ENCODE data around the gene GPR75.
A peak's percentile ranks its signal among the peaks of the same experiment; 100 is the strongest.

Gene GPR75

DNA sequence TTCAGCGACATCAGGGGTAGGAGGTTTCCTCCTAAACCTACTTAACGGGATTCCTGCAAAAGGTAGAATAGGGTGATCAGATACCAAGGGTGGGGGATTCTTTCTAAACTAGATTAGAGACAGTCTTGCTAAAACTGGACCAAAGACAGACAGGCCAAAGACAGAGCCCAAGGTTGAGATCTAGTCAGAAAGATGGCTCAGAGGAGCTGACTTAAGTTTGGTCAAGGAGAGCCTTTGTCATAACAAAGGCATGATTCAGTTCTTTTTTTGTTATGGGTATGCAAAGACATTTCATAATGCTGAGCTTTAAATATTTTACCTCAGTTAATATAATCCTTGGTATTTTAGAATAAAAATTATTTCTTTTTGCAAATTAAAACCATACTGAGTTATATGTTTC is 17.8 kb upstream of the GPR75 start:
- Histone ChIP-seq H3K9me3 (ENCODE audit: control insufficient read depth, low read length) (no peaks in the 10 kb centered on the region), H3K4me1 (ENCODE audit: control insufficient read depth, insufficient read depth, low read length) (peaks cover 17% of the 10 kb centered on the region), H3K27me3 (replicated peaks; ENCODE audit: control insufficient read depth, insufficient read depth, low read length) (no peaks in the 10 kb centered on the region), H3K9ac (ENCODE audit: low read length) (no peak overlapping the region), H3K36me3 (ENCODE audit: control insufficient read depth, insufficient read depth, low read length, severe bottlenecking) (peaks cover 49% of the 10 kb centered on the region), H3K4me3 (ENCODE audit: low read length) (no peak overlapping the region)
- DNase-seq (ENCODE audit: low read depth), result peak; percentile 52

DNA sequence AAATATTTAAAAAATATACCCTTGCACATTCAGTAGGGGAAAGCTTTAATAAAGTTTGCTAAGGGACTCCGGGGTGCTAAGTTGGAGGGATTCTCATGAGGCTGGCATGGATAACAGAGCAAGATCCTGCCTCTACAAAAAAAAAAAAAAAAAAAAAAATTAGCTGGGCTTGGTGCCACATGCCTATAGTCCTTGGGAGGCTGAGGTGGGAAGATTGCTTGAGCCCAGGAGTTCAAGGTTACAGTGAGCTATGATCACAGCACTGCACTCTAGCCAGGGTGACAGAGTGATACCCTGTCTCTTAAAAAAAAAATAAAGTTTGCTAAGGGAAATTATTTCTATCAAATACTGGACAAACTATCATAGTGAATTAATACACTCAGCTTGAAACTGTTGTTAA is 17.3 kb upstream of the GPR75 start:
- Histone ChIP-seq H3K27me3 (replicated peaks; ENCODE audit: control insufficient read depth, insufficient read depth, low read length) (no peaks in the 10 kb centered on the region), H3K4me3 (ENCODE audit: low read length) (no peak overlapping the region)
- DNase-seq (ENCODE audit: low read depth), result no peak

DNA sequence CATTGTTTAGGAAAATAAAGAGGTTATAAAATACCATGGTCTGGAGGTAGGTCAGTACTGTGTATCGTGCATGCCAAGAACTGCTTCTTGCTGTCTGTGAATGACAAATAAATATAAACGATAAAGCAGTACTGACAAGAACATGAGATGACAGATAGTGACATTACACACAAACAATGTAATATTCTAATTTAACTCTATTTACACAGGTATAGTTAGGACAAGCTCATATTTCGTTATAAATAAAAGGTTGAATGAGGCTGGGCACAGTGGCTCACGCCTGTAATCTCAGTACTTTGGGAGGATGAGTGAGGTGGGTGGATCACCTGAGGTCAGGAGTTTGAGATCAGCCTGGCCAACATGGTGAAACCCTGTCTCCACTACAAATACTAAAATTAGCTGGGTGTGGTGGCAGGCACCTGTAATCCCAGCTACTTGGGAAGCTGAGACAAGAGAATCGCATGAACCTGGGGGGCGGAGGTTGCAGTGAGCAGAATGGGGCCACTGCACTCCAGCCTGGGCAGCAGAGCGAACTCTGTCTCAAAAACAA is 14.7 kb upstream of the GPR75 start:
- H3K36me3 ChIP-seq (ENCODE audit: control insufficient read depth, insufficient read depth, low read length, severe bottlenecking), result peaks cover 54% of the 10 kb centered on the region
- no peak for DNase-seq (ENCODE audit: low read depth)
- no peak overlapping the region for H3K9ac ChIP-seq (ENCODE audit: low read length)
- no peaks in the 10 kb centered on the region for H3K9me3 ChIP-seq (ENCODE audit: control insufficient read depth, low read length)
- H3K27me3 ChIP-seq (replicated peaks; ENCODE audit: control insufficient read depth, insufficient read depth, low read length), result no peaks in the 10 kb centered on the region
- H3K4me1 ChIP-seq (ENCODE audit: control insufficient read depth, insufficient read depth, low read length), result peaks cover 4% of the 10 kb centered on the region
- no peak overlapping the region for H3K4me3 ChIP-seq (ENCODE audit: low read length)

More for the DNA sequence above, 17.3 kb upstream of the GPR75 start:
- peaks cover 45% of the 10 kb centered on the region for H3K36me3 ChIP-seq (ENCODE audit: control insufficient read depth, insufficient read depth, low read length, severe bottlenecking)
- no peaks in the 10 kb centered on the region for H3K9me3 ChIP-seq (ENCODE audit: control insufficient read depth, low read length)
- H3K9ac ChIP-seq (ENCODE audit: low read length), result no peak overlapping the region
- H3K4me1 ChIP-seq (ENCODE audit: control insufficient read depth, insufficient read depth, low read length), result peaks cover 17% of the 10 kb centered on the region

DNA sequence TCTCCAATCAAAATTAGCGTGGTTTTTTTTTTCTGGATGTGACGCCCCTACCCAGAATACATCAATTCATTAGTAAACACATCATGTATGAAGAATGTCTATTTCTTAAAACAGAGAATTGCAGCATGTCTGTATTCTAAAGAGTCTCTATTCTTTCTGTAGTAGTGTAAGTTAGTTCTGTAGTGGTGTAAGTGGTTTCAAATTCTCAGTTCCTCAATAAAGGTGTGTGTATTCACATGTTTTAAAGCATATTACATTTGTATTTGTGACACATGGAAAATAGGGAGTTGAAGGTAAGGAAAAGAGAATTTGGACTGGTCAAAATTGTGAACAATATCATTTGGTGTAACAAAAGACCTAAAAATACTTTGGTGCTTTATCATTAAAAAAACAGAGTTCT is 8.0 kb upstream of the GPR75 start:
- Histone ChIP-seq H3K9ac (ENCODE audit: low read length) (no peak overlapping the region), H3K4me3 (ENCODE audit: low read length) (no peak overlapping the region), H3K9me3 (ENCODE audit: control insufficient read depth, low read length) (no peaks in the 10 kb centered on the region), H3K36me3 (ENCODE audit: control insufficient read depth, insufficient read depth, low read length, severe bottlenecking) (peaks cover 64% of the 10 kb centered on the region), H3K27me3 (replicated peaks; ENCODE audit: control insufficient read depth, insufficient read depth, low read length) (no peaks in the 10 kb centered on the region), H3K4me1 (ENCODE audit: control insufficient read depth, insufficient read depth, low read length) (peaks cover 3% of the 10 kb centered on the region)
- DNase-seq (ENCODE audit: low read depth), result no peak

DNA sequence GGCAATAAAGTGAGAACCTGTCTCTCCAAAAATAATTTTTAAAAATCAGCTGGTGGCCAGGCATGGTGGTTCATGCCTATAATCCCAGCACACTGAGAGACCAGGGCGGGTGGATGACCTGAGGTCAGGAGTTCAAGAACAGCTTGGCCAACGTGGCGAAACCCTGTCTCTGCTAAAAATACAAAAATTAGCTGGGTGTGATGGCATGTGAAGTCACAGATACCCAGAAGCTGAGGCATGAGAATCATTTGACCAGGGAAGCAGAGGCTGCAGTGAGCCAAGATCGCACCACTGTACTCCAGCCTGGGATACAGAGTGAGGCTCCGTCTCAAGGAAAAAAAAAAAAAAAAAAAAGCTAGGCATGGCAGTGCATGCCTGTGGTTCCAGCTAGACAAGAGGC is 7.4 kb upstream of the GPR75 start:
- no peak overlapping the region for H3K4me3 ChIP-seq (ENCODE audit: low read length)
- peaks cover 3% of the 10 kb centered on the region for H3K4me1 ChIP-seq (ENCODE audit: control insufficient read depth, insufficient read depth, low read length)
- H3K9me3 ChIP-seq (ENCODE audit: control insufficient read depth, low read length), result no peaks in the 10 kb centered on the region
- no peak overlapping the region for H3K9ac ChIP-seq (ENCODE audit: low read length)
- DNase-seq (ENCODE audit: low read depth), result no peak
- H3K27me3 ChIP-seq (replicated peaks; ENCODE audit: control insufficient read depth, insufficient read depth, low read length), result no peaks in the 10 kb centered on the region
- peaks cover 64% of the 10 kb centered on the region for H3K36me3 ChIP-seq (ENCODE audit: control insufficient read depth, insufficient read depth, low read length, severe bottlenecking)

DNA sequence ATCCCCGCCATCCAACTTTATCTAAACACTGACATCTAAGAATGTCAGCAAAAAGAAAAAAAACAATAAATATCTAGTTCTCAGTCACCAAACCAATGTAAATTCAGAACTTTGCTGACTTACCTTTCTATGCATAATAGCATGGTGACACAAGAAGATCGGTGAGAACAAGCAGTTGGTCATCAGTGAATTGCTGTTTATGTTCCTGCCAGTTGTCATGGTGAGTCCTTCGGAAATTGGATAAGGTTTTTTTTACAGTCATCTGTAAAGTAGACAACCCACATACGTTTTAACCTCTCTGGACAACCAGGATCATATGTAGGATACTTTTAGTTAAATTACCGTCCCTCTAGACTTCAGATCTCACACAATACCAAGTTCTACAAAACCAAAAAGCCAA is 6.2 kb upstream of the GPR75 start:
- no peaks in the 10 kb centered on the region for H3K9me3 ChIP-seq (ENCODE audit: control insufficient read depth, low read length)
- DNase-seq (ENCODE audit: low read depth), result no peak
- peaks cover 3% of the 10 kb centered on the region for H3K4me1 ChIP-seq (ENCODE audit: control insufficient read depth, insufficient read depth, low read length)

DNA sequence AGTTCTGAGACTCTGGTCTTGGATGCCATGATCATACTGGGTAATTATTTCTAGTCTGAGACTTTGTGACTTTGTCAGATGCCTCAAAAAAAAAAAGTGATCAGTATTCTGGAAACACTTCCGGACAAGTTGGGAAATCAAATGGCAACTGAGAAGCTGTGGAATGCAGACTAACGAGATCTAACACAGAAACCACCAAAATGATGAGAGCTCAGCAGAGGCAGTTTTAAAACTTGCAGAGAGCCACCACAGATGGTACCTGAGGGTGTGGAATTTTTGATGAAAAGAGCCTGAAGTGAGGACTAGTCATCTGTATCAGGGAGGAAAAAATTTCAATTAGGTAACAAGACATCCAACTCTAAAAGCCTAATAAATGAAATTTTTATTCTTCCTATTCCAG is 5.5 kb upstream of the GPR75 start:
- Histone ChIP-seq H3K9ac (ENCODE audit: low read length) (no peak overlapping the region), H3K36me3 (ENCODE audit: control insufficient read depth, insufficient read depth, low read length, severe bottlenecking) (peaks cover 59% of the 10 kb centered on the region), H3K27me3 (replicated peaks; ENCODE audit: control insufficient read depth, insufficient read depth, low read length) (no peaks in the 10 kb centered on the region), H3K9me3 (ENCODE audit: control insufficient read depth, low read length) (no peaks in the 10 kb centered on the region), H3K4me3 (ENCODE audit: low read length) (no peak overlapping the region), H3K4me1 (ENCODE audit: control insufficient read depth, insufficient read depth, low read length) (peaks cover 4% of the 10 kb centered on the region)
- no peak for DNase-seq (ENCODE audit: low read depth)

More for the DNA sequence above, 6.2 kb upstream of the GPR75 start:
- no peaks in the 10 kb centered on the region for H3K27me3 ChIP-seq (replicated peaks; ENCODE audit: control insufficient read depth, insufficient read depth, low read length)
- H3K36me3 ChIP-seq (ENCODE audit: control insufficient read depth, insufficient read depth, low read length, severe bottlenecking), result peaks cover 63% of the 10 kb centered on the region
- no peak overlapping the region for H3K4me3 ChIP-seq (ENCODE audit: low read length)
- H3K9ac ChIP-seq (ENCODE audit: low read length), result no peak overlapping the region

DNA sequence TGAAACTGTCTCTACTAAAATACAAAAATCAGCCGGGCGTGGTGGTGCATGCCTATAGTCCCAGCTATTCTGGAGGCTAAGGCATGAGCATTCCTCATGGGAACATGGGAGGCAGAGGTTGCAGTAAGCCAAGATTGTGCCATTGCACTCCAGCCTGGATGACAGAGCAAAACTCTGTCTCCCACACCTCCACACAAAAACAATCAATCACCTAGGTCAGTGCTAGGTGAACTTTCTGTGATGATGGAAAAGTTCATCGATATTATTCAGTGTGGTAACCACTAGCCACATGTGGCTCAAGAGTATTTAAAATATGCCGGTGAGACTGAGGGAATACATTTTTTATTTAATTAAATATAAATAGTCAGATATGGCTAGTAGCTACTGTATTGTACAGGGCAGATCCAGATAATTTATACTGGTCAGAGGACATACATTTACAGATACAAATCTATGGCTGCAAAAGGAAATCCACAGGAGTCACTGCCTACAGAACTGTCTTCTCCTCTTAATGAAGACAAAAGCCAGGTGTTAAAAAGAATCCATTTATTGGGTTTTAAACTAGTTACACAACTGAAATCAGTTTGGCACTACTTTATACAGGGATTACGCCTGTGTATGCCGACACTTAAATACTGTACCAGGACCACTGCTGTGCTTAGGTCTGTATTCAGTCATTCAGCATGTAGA is 3.9 kb upstream of the GPR75 start:
- Histone ChIP-seq H3K9me3 (ENCODE audit: control insufficient read depth, low read length) (no peaks in the 10 kb centered on the region), H3K36me3 (ENCODE audit: control insufficient read depth, insufficient read depth, low read length, severe bottlenecking) (peaks cover 45% of the 10 kb centered on the region), H3K4me1 (ENCODE audit: control insufficient read depth, insufficient read depth, low read length) (peaks cover 7% of the 10 kb centered on the region), H3K9ac (ENCODE audit: low read length) (no peak overlapping the region), H3K4me3 (ENCODE audit: low read length) (no peak overlapping the region), H3K27me3 (replicated peaks; ENCODE audit: control insufficient read depth, insufficient read depth, low read length) (no peaks in the 10 kb centered on the region)
- no peak for DNase-seq (ENCODE audit: low read depth)

DNA sequence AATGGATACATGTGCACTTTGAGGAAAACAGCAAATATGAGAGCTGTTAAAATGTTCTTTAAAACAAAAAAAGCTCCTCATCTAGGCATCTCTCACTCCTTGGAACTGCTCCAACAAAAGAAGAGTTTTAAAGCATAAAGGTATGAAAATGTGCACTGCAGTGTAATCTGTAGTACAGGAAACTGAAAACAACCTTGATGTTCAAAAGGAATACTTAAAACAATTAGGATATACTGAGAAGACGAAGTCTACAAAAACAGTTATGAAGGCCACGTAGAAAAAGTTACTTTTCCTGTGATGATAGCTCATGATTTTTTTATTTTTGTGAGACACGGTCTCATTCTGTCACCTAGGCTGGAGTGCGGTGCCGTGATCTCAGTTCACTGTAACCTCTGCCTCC is 2.1 kb upstream of the GPR75 start:
- H3K4me1 ChIP-seq (ENCODE audit: control insufficient read depth, insufficient read depth, low read length), result peaks cover 7% of the 10 kb centered on the region
- H3K36me3 ChIP-seq (ENCODE audit: control insufficient read depth, insufficient read depth, low read length, severe bottlenecking), result peaks cover 30% of the 10 kb centered on the region

DNA sequence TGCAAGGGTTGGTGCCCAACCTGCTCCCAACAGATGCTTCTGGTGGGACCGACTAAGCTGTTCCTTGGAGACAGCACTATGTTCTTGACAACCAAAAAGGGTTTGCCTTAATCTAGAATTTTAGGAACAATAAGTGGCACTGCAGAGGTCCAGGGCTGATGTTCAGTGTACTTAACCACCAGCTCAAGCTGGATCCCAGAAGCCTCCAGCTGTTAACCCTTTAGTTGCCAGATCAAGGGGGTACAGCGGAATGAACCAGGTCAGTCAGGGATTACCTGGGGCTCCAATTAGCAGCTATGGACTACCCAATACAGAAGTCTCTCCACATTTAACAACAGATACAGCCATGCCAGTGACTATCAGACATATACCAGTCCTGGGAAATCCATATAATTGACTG is 3.5 kb downstream of the GPR75 start:
- peaks cover 16% of the 10 kb centered on the region for H3K36me3 ChIP-seq (ENCODE audit: control insufficient read depth, insufficient read depth, low read length, severe bottlenecking)
- H3K9ac ChIP-seq (ENCODE audit: low read length), result no peak overlapping the region
- peaks cover 7% of the 10 kb centered on the region for H3K4me1 ChIP-seq (ENCODE audit: control insufficient read depth, insufficient read depth, low read length)
- H3K9me3 ChIP-seq (ENCODE audit: control insufficient read depth, low read length), result no peaks in the 10 kb centered on the region
- no peaks in the 10 kb centered on the region for H3K27me3 ChIP-seq (replicated peaks; ENCODE audit: control insufficient read depth, insufficient read depth, low read length)
- no peak overlapping the region for H3K4me3 ChIP-seq (ENCODE audit: low read length)
- DNase-seq (ENCODE audit: low read depth), result no peak

More for the DNA sequence above, 2.1 kb upstream of the GPR75 start:
- no peak overlapping the region for H3K9ac ChIP-seq (ENCODE audit: low read length)
- no peaks in the 10 kb centered on the region for H3K9me3 ChIP-seq (ENCODE audit: control insufficient read depth, low read length)
- H3K4me3 ChIP-seq (ENCODE audit: low read length), result no peak overlapping the region
- no peaks in the 10 kb centered on the region for H3K27me3 ChIP-seq (replicated peaks; ENCODE audit: control insufficient read depth, insufficient read depth, low read length)
- DNase-seq (ENCODE audit: low read depth), result no peak

DNA sequence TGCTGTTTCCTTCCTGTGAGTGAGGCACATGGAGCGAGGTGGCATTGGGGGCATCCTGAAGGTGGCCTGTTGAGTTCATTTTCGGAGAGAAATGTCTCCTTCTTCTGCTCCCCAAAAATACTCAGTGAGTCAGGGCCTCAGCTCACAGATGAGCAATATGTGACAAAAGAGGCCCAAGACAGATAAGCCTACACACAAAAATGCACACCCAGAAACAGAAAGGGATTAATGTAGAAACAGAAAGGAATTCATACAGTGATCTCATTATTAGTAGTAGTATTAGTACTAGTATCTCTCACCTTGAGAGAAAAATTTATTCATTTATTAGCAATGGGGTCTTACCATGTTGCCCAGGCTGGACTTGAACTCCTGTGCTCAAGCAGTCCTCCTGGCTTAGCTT is 5.1 kb downstream of the GPR75 start:
- DNase-seq (ENCODE audit: low read depth), result no peak
- no peak overlapping the region for H3K9ac ChIP-seq (ENCODE audit: low read length)
- H3K27me3 ChIP-seq (replicated peaks; ENCODE audit: control insufficient read depth, insufficient read depth, low read length), result no peaks in the 10 kb centered on the region
- H3K9me3 ChIP-seq (ENCODE audit: control insufficient read depth, low read length), result no peaks in the 10 kb centered on the region
- H3K4me3 ChIP-seq (ENCODE audit: low read length), result no peak overlapping the region
- peaks cover 16% of the 10 kb centered on the region for H3K36me3 ChIP-seq (ENCODE audit: control insufficient read depth, insufficient read depth, low read length, severe bottlenecking)
- peaks cover 9% of the 10 kb centered on the region for H3K4me1 ChIP-seq (ENCODE audit: control insufficient read depth, insufficient read depth, low read length)

DNA sequence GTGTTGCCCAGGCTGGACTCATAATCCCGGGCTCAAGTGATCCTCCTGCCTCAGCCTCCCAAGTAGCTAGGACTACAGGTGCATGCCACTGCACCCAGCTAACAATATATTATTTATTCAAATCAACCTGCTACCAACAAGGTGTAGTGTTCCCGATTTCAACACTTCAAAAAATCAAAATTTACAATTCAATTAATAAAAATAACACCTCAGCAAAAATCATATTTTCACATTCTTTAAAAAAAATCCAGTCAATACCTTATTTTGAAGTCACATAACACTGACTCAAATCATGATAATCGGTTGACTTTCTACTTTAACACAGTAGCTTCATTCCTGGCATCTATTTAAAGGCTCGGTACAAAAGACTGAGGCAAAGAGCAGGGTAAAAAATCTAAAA is 7.2 kb downstream of the GPR75 start:
- Histone ChIP-seq H3K27me3 (replicated peaks; ENCODE audit: control insufficient read depth, insufficient read depth, low read length) (no peaks in the 10 kb centered on the region), H3K9me3 (ENCODE audit: control insufficient read depth, low read length) (no peaks in the 10 kb centered on the region), H3K9ac (ENCODE audit: low read length) (no peak overlapping the region), H3K4me3 (ENCODE audit: low read length) (no peak overlapping the region), H3K4me1 (ENCODE audit: control insufficient read depth, insufficient read depth, low read length) (peaks cover 9% of the 10 kb centered on the region), H3K36me3 (ENCODE audit: control insufficient read depth, insufficient read depth, low read length, severe bottlenecking) (peaks cover 20% of the 10 kb centered on the region)
- DNase-seq (ENCODE audit: low read depth), result no peak
